A549 (cell line): ENCODE results near the gene MEAK7. TPM values are rescaled to one million over a fixed set of nuclear protein-coding genes. Genes with fewer than 3 reads are reported as not detected.
A peak's percentile ranks its signal among the peaks of the same experiment; 100 is the strongest.

ENCODE experiments used
- ATAC-seq, 2 experiments: fragments of 200-7000 bp in 1 of 2; fragments of >200 bp in 1 of 2; cut with Nextera tagmentation in 1 of 2; cut with Tn5 transposase in 1 of 2; 3 replicates each; pipeline versions ENCODE4 v1.8.0 to v1.9.1; 2018 to 2020; ENCODE audit warnings: mild to moderate bottlenecking in 1 of 2, moderate library complexity in 1 of 2
- CTCF ChIA-PET: fragments of 300-600 bp; sonication (Branson Sonifier 250); formaldehyde crosslinking; extraction: SDS; loops from one replicate; lab custom pipeline; 2021; ENCODE audit warnings: antibody characterized with exemption, inconsistent platforms; lab: Yijun Ruan, JAX
- POLR2A ChIA-PET: fragments of 350-600 bp; formaldehyde crosslinking; extraction: SDS; loops from one replicate; lab custom pipeline; 2021; ENCODE audit warnings: antibody characterized with exemption, inconsistent platforms; lab: Yijun Ruan, JAX
- DNase-seq, 2 experiments: peaks; one replicate each; pipeline versions ENCODE4 v3.0.0 to v3.0.0-alpha.2; 2011 to 2016; ENCODE audit warnings: low read depth in 1 of 2, low spot score in 1 of 2
- FAIRE-seq: peaks from 2 replicates; lab custom pipeline; 2011; peaks lifted over from hg19 to GRCh38; lab: Jason Lieb, UNC
- H3K27ac ChIP-seq, 2 experiments: fragments of >200 bp; sonication (Bioruptor Twin); formaldehyde crosslinking; 3 replicates each; pipeline ENCODE4 v1.5.1; 2016 to 2017
- H3K4me1 ChIP-seq: fragments of >200 bp; sonication (Bioruptor Twin); formaldehyde crosslinking; 3 replicates; pipeline ENCODE4 v1.6.1; 2016
- H3K4me2 ChIP-seq: fragments of >200 bp; sonication (Bioruptor Twin); formaldehyde crosslinking; 3 replicates; pipeline ENCODE4 v1.6.1; 2016
- H3K4me3 ChIP-seq: fragments of >200 bp; sonication (Bioruptor Twin); formaldehyde crosslinking; 3 replicates; pipeline ENCODE4 v1.5.1; 2016
- H3K9me3 ChIP-seq: fragments of >200 bp; sonication (Bioruptor Twin); formaldehyde crosslinking; 3 replicates; pipeline ENCODE4 v1.6.1; 2016
- CBX8 ChIP-seq: fragments of 200-600 bp; sonication (generic); IDR thresholded peaks from 2 replicates; pipeline ENCODE4 v1.6.1; 2016
- CHD4 ChIP-seq: fragments of 200-600 bp; sonication (generic); IDR thresholded peaks from 2 replicates; pipeline ENCODE4 v1.6.1; 2016; ENCODE audit warnings: antibody characterized with exemption, mild to moderate bottlenecking, borderline replicate concordance
- E2F6 ChIP-seq: IDR thresholded peaks from 2 replicates; pipeline ENCODE4 v1.6.1; 2012; ENCODE audit warnings: low read depth, borderline replicate concordance
- EHF ChIP-seq: fragments of 250-450 bp; sonication (Bioruptor Pico); IDR thresholded peaks from 2 replicates; pipeline ENCODE4 v1.5.0; 2020; ENCODE audit warnings: mild to moderate bottlenecking
- ELK1 ChIP-seq: fragments of 150-350 bp; IDR thresholded peaks from 2 replicates; pipeline ENCODE4 v1.6.1; 2014; ENCODE audit warnings: low read depth, mild to moderate bottlenecking, low read length
- HES2 ChIP-seq: fragments of >200 bp; sonication (Bioruptor Twin); formaldehyde crosslinking; IDR thresholded peaks from 2 replicates; pipeline ENCODE4 v1.6.1; 2016
- HEYL ChIP-seq: fragments of 250-450 bp; sonication (Bioruptor Pico); IDR thresholded peaks from 2 replicates; pipeline ENCODE4 v1.8.0; 2021; ENCODE audit warnings: mild to moderate bottlenecking, moderate library complexity
- HOXB13 ChIP-seq: fragments of 250-450 bp; sonication (Bioruptor Pico); IDR thresholded peaks from 2 replicates; pipeline ENCODE4 v1.5.0; 2020; ENCODE audit warnings: low read depth, mild to moderate bottlenecking, moderate library complexity
- JUN ChIP-seq, 2 experiments: fragments of >200 bp; sonication (Bioruptor Twin); formaldehyde crosslinking; IDR thresholded peaks; 2 replicates in 1 of 2; 3 replicates in 1 of 2; pipeline ENCODE4 v1.6.1; 2016 to 2017
- MAZ ChIP-seq: fragments of 150-350 bp; IDR thresholded peaks from 2 replicates; pipeline ENCODE4 v1.6.1; 2014; ENCODE audit warnings: antibody characterized with exemption, low read depth, low read length, borderline replicate concordance
- NPAS2 ChIP-seq: fragments of 250-450 bp; sonication (Bioruptor Pico); IDR thresholded peaks from 2 replicates; pipeline ENCODE4 v1.8.0; 2022; ENCODE audit warnings: mild to moderate bottlenecking, moderate library complexity, borderline replicate concordance
- NR3C1 ChIP-seq: fragments of >200 bp; sonication (Bioruptor Twin); formaldehyde crosslinking; IDR thresholded peaks from 3 replicates; pipeline ENCODE4 v1.6.1; 2017
- PBX3 ChIP-seq: IDR thresholded peaks from 2 replicates; pipeline ENCODE4 v1.6.1; 2012
- PHF8 ChIP-seq: fragments of 200-600 bp; sonication (generic); IDR thresholded peaks from 2 replicates; pipeline ENCODE4 v1.6.1; 2016; ENCODE audit warnings: low read depth, mild to moderate bottlenecking, antibody characterized with exemption, moderate library complexity, borderline replicate concordance
- POLR2AphosphoS2 ChIP-seq: conservative IDR thresholded peaks from 2 replicates; pipeline ENCODE4 v1.6.1; 2012; ENCODE audit warnings: low read length, improper control_type of control experiment, inconsistent platforms
- REST ChIP-seq: fragments of 200-600 bp; sonication (generic); IDR thresholded peaks from 2 replicates; pipeline ENCODE4 v1.6.1; 2016; ENCODE audit warnings: antibody characterized with exemption, mild to moderate bottlenecking, moderate library complexity
- SMC3 ChIP-seq: fragments of >200 bp; sonication (Bioruptor Twin); formaldehyde crosslinking; IDR thresholded peaks from 3 replicates; pipeline ENCODE4 v1.6.1; 2018; ENCODE audit warnings: inconsistent platforms
- TP53 ChIP-seq: fragments of 250-450 bp; sonication (Bioruptor Pico); IDR thresholded peaks from 2 replicates; pipeline ENCODE4 v1.5.0; 2021; ENCODE audit warnings: mild to moderate bottlenecking, moderate library complexity
- WGBS: methylation state at CpG from one replicate; pipeline ENCODE4 v1.1.6; 2017; ENCODE audit errors: missing lambda C conversion rate; 5-methylcytosine and 5-hydroxymethylcytosine counted together
- polyA plus RNA-seq, 4 experiments: library from polyadenylated mRNA; depleted of rRNA in 3 of 4; stranded (reverse); fragments of >200 nt; fragmentation: RNase III in 1 of 4; extraction: RNeasy Plus Mini Kit Qiagen cat#74134 plus additional on column Dnase treatment in 1 of 4; gene quantifications; 2 replicates in 3 of 4; 3 replicates in 1 of 4; pipeline ENCODE4 v1.2.3, GENCODE V29; 2011 to 2017

The MEAK7 gene
- polyA plus RNA-seq, 2 of the 4 experiments (the other 2 are of a cell fraction): 26.2 to 30.5 TPM

GRCh38 chr16:84504420-84505248, at the start of gene MEAK7 (continued):
- TF ChIP-seq REST (no peak), E2F6 (peak; percentile 50), HES2 (no peak), TP53 (CRISPR knock-in tag) (no peak), SMC3 (no peak), CBX8 (no peak), NR3C1 (no peak), POLR2AphosphoS2 (no peak), HEYL (no peak), CHD4 (no peak), JUN (IDR thresholded peaks at IDR 0.05) (peak in 1 of 2 experiments; percentile 80; a peak in 3 of 5 replicates), EHF (CRISPR knock-in tag) (no peak)

DNA sequence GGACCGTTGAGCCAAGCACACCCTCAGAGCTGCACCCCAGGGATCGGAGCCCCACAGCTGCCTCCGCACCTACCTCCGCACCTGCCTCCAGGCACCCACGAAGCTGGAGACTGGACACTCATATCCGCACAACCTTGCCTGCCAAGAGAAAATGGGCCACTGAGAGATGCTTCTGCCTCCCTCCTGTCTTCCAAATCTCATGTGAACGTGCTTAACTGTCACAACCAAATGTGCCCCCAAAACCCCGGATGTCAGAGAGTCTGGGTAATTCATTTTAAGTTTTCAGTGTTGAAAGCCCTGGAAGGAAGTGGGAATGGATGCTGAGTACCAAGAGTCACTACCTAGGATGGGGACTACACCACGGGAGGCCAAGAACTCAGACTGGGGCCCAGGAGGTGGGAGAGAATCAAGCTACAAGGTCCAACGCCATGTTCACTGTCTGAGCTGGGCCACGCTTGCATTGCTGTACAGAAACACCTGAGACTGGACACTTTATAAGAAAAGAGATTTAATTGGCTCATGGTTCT, 49.5 kb upstream of the MEAK7 start:
- no peak overlapping the region for H3K27ac ChIP-seq
- TF ChIP-seq HEYL: no peak
- TF ChIP-seq PBX3: no peak
- TF ChIP-seq NPAS2 (CRISPR knock-in tag): no peak
- TF ChIP-seq ELK1: no peak
- TF ChIP-seq MAZ: no peak
- TF ChIP-seq POLR2AphosphoS2: no peak
- no peak for TF ChIP-seq HOXB13
- no peak for TF ChIP-seq PHF8
- TF ChIP-seq JUN (IDR thresholded peaks at IDR 0.05): no peak
- no peak for TF ChIP-seq NR3C1
- TF ChIP-seq E2F6: no peak
- WGBS: 87% methylated on average over 11 of the region's 11 CpGs
- H3K9me3 ChIP-seq: no peaks in the 10 kb centered on the region
- H3K4me3 ChIP-seq: no peak overlapping the region
- ChIA-PET CTCF (interaction anchor here (0.7 to 1.8 kb wide), 6 partner anchors 10 to 240 kb away, joined by 3 to 6 read pairs (median 4); no protein-coding TSS in a partner anchor), POLR2A (no interaction called here)
- no peak for DNase-seq
- H3K4me1 ChIP-seq: no peaks in the 10 kb centered on the region
- no peak for ATAC-seq
- no peak overlapping the region for H3K4me2 ChIP-seq
- FAIRE-seq: no peak
